Cortex of kidney (tissue), 1 donor: ENCODE measurements around the gene LTV1.
"Not testable (repeated sequence)": the region's sequence is repeated elsewhere in the genome, so short reads cannot be mapped to it uniquely, and the experiment has no call there.

ENCODE experiments used
- DNase-seq: peaks from one replicate; lab custom pipeline; 2025; lab: John Stamatoyannopoulos, UW

Gene LTV1

GRCh38 chr6:143842461-143842901 is 657 bp upstream of the LTV1 start:
- no peak for DNase-seq

- no peak for DNase-seq
Measured at GRCh38 chr6:143843677-143843999, 500 bp downstream of the LTV1 start.

GRCh38 chr6:143844006-143844405 is 868 bp downstream of the LTV1 start:
- no peak for DNase-seq

- DNase-seq = no peak
Measured at GRCh38 chr6:143845033-143845432, 1.9 kb downstream of the LTV1 start.

- not testable (repeated sequence) for DNase-seq
Measured at GRCh38 chr6:143851706-143852105, 8.6 kb downstream of the LTV1 start.

GRCh38 chr6:143855057-143855456 is 11.9 kb downstream of the LTV1 start:
- not testable (repeated sequence) for DNase-seq

- DNase-seq = not testable (repeated sequence)
Measured at GRCh38 chr6:143856762-143857161, 13.6 kb downstream of the LTV1 start.

- DNase-seq = no peak
Measured at GRCh38 chr6:143857651-143858050, 14.5 kb downstream of the LTV1 start.

- no peak for DNase-seq
Measured at GRCh38 chr6:143859891-143860660, 16.9 kb downstream of the LTV1 start.

GRCh38 chr6:143863771-143864170 is 20.6 kb downstream of the LTV1 start:
- no peak for DNase-seq

GRCh38 chr6:143864234-143864633 is 21.1 kb downstream of the LTV1 start, which contains the start of gene ZC2HC1B:
ZC2HC1B (plus strand) TSS chr6:143864474; CDS start chr6:143864540, 66 bp downstream.
- DNase-seq = no peak

- no peak for DNase-seq
Measured at GRCh38 chr6:143867236-143867635, 24.1 kb downstream of the LTV1 start.

- DNase-seq = not testable (repeated sequence)
Measured at GRCh38 chr6:143868808-143869207, 25.7 kb downstream of the LTV1 start.

GRCh38 chr6:143871202-143871730 is 28.1 kb downstream of the LTV1 start:
- DNase-seq = not testable (repeated sequence)

- DNase-seq = no peak
Measured at GRCh38 chr6:143872201-143872600, 29.1 kb downstream of the LTV1 start.

- DNase-seq = not testable (repeated sequence)
Measured at GRCh38 chr6:143873600-143873999, 30.5 kb downstream of the LTV1 start.

GRCh38 chr6:143874503-143874902 is 31.4 kb downstream of the LTV1 start:
- DNase-seq = not testable (repeated sequence)

- DNase-seq = no peak
Measured at GRCh38 chr6:143877584-143878271, 34.6 kb downstream of the LTV1 start.

- no peak for DNase-seq
Measured at GRCh38 chr6:143878272-143878760, 35.2 kb downstream of the LTV1 start.

- DNase-seq = no peak
Measured at GRCh38 chr6:143880412-143880811, 37.3 kb downstream of the LTV1 start.

- DNase-seq = no peak
Measured at GRCh38 chr6:143882401-143882930, 39.3 kb downstream of the LTV1 start.

GRCh38 chr6:143884216-143884900 is 41.2 kb downstream of the LTV1 start:
- no peak for DNase-seq
